NB4 (cell line): ENCODE data around the gene SIK2.

Experiments
- POLR2A ChIP-seq: IDR thresholded peaks from 2 replicates; pipeline ENCODE4 v1.6.1; 2011; ENCODE audit warnings: mild to moderate bottlenecking; ENCODE audit not compliant: insufficient read length; ENCODE audit errors: extremely low read depth
- TF ChIP-seq, protein P1 (sequence below): IDR thresholded peaks from one replicate; pipeline ENCODE4 v1.5.1; 2012; ENCODE audit warnings: low read depth, low read length

DNA sequence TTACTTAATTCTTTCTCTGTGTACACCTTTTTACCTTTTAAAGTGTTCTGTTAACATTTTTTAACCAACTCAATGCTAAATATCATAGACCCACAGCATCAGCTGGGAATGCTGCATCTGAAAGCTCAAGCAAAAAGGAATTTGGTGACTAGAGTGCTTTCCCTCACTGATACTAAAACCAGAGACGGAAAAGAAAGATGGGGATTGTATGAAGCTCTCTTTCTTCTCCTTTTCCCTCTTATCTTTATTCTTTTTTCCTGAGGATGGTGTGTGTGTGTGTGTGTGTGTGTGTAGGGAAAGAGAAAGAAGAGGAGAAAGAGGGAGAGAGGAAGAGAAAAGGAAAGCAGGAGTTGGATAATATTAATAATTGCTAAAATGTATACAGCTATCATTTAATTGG, 4.1 kb upstream of the SIK2 start:
- TF ChIP-seq, protein P1, sequence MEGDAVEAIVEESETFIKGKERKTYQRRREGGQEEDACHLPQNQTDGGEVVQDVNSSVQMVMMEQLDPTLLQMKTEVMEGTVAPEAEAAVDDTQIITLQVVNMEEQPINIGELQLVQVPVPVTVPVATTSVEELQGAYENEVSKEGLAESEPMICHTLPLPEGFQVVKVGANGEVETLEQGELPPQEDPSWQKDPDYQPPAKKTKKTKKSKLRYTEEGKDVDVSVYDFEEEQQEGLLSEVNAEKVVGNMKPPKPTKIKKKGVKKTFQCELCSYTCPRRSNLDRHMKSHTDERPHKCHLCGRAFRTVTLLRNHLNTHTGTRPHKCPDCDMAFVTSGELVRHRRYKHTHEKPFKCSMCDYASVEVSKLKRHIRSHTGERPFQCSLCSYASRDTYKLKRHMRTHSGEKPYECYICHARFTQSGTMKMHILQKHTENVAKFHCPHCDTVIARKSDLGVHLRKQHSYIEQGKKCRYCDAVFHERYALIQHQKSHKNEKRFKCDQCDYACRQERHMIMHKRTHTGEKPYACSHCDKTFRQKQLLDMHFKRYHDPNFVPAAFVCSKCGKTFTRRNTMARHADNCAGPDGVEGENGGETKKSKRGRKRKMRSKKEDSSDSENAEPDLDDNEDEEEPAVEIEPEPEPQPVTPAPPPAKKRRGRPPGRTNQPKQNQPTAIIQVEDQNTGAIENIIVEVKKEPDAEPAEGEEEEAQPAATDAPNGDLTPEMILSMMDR, result no peak
- TF ChIP-seq POLR2A, result no peak
